ENCODE results near the gene ALAD.

Gene ALAD

GRCh38 chr9:113343732-113344231 lies 57.3 kb downstream of the ALAD start:
- Mint-ChIP-seq H3K36me3 (ENCODE audit: low read depth) (no peaks in the 10 kb centered on the region), H3K9me3 (no peaks in the 10 kb centered on the region), H3K4me1 (ENCODE audit: low read depth) (peaks cover 26% of the 10 kb centered on the region), H3K27me3 (peaks cover 3% of the 10 kb centered on the region), H3K27ac (peak overlapping the region; percentile 57), H3K4me3 (no peak overlapping the region)
- intact Hi-C loops (cut with micrococcal nuclease): loop anchor here (10.0 kb wide), 1 partner anchor 61 kb away; the partner anchor contains the start of gene ALAD

GRCh38 chr9:113341712-113342410 lies 59.2 kb downstream of the ALAD start:
- Mint-ChIP-seq H3K27ac (no peak overlapping the region), H3K4me1 (ENCODE audit: low read depth) (peaks cover 26% of the 10 kb centered on the region), H3K9me3 (no peaks in the 10 kb centered on the region), H3K36me3 (ENCODE audit: low read depth) (no peaks in the 10 kb centered on the region), H3K27me3 (no peaks in the 10 kb centered on the region), H3K4me3 (no peak overlapping the region)
- intact Hi-C loops (cut with micrococcal nuclease): loop anchor here (10.0 kb wide), 1 partner anchor 63 kb away; the partner anchor contains the start of gene ALAD

GRCh38 chr9:113340011-113340699 lies 60.9 kb downstream of the ALAD start, which contains the start of gene WDR31:
Gene WDR31, minus strand, starts transcription at chr9:113340275. Its CDS starts 8,253 bp downstream, at chr9:113332022.
- Mint-ChIP-seq H3K4me1 (ENCODE audit: low read depth) (peaks cover 26% of the 10 kb centered on the region), H3K27me3 (no peaks in the 10 kb centered on the region), H3K4me3 (peak within 1 kb of the TSS; percentile 91), H3K9me3 (no peaks in the 10 kb centered on the region), H3K27ac (peak within 1 kb of the TSS; percentile 68), H3K36me3 (ENCODE audit: low read depth) (no peaks in the 10 kb centered on the region)
- intact Hi-C loops (cut with micrococcal nuclease): loop anchor here (1.0 to 10.0 kb wide), 3 partner anchors 11 to 65 kb away; partner anchors contain the start of genes ALAD, CDC26 and PRPF4

- intact Hi-C loops (cut with micrococcal nuclease): no loop called here
- H3K27me3 Mint-ChIP-seq: no peaks in the 10 kb centered on the region
- H3K4me3 Mint-ChIP-seq: no peak overlapping the region
- H3K27ac Mint-ChIP-seq: no peak overlapping the region
- H3K36me3 Mint-ChIP-seq (ENCODE audit: low read depth): no peaks in the 10 kb centered on the region
- no peaks in the 10 kb centered on the region for H3K9me3 Mint-ChIP-seq
- H3K4me1 Mint-ChIP-seq (ENCODE audit: low read depth): peaks cover 19% of the 10 kb centered on the region
Observed at GRCh38 chr9:113337714-113338113, 63.4 kb downstream of the ALAD start.

All from dendritic cell treated with granulocyte-macrophage colony-stimulating factor and Interleukin-4, amounts not matched to agents 40 ng/mL and 50 ng/mL, for 4 days (primary cell).